ENCODE measurements around the gene ADAMTS6.

DNA sequence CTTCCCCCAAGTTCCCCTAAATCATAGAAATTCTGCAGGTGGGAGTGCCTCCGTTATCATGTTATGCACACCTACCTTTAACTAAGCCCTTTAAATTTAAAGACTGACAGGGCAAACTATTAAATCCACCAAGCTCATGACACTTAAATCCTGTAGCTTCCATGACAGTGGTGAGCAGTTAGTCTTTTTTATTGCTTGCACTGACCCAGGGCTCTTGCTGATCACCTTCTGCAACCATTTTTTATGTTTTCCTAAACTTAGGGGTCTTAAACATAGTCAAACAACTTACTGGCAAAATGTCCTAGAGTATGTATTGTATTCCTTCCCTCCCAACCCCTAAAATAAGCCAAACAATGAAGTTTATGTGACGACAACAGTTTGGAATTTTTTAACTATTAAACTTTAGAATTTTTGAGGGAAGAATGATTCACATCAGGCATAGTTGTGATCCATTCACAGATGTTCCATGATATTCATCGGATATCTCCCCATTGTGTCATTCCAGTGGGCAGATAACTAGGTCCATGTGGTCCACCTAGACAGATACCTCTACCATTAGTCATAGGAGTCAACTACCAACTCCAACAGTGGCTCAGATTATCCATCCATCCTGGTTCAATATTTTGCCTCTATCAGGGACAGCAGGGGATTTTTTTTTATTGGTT, 283.1 kb downstream of the ADAMTS6 start:
- TF ChIP-seq, protein P1, sequence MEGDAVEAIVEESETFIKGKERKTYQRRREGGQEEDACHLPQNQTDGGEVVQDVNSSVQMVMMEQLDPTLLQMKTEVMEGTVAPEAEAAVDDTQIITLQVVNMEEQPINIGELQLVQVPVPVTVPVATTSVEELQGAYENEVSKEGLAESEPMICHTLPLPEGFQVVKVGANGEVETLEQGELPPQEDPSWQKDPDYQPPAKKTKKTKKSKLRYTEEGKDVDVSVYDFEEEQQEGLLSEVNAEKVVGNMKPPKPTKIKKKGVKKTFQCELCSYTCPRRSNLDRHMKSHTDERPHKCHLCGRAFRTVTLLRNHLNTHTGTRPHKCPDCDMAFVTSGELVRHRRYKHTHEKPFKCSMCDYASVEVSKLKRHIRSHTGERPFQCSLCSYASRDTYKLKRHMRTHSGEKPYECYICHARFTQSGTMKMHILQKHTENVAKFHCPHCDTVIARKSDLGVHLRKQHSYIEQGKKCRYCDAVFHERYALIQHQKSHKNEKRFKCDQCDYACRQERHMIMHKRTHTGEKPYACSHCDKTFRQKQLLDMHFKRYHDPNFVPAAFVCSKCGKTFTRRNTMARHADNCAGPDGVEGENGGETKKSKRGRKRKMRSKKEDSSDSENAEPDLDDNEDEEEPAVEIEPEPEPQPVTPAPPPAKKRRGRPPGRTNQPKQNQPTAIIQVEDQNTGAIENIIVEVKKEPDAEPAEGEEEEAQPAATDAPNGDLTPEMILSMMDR (IDR thresholded peaks at IDR 0.05; ENCODE audit: poor library complexity): no peak
- TF ChIP-seq EZH2phosphoT487 (IDR thresholded peaks at IDR 0.05; ENCODE audit: low read depth, severe bottlenecking, unreplicated experiment) (no peak), EZH2 (IDR thresholded peaks at IDR 0.05; ENCODE audit: borderline replicate concordance) (no peak)

All from hepatocyte (in vitro differentiated cells).